Thoracic aorta (tissue), 2 donors: ENCODE measurements around the gene INPP5A. TPM values are rescaled to one million over a fixed set of nuclear protein-coding genes. Genes with fewer than 3 reads are reported as not detected.

Source experiments
- ATAC-seq: fragments of 150-250 bp; one replicate; pipeline ENCODE4 v1.8.0; 2017; ENCODE audit warnings: low read depth; ENCODE audit not compliant: insufficient number of reproducible peaks, low FRiP score
- DNase-seq: peaks from one replicate; pipeline ENCODE4 v3.0.0-alpha.2; 2020; ENCODE audit warnings: low spot score
- H3K27ac ChIP-seq, 2 donors: fragments of 200-600 bp; sonication (generic); 1 replicate in 1 of 2; 2 replicates in 1 of 2; pipeline ENCODE4 v1.5.1; 2016; ENCODE audit warnings: mild to moderate bottlenecking in 2 of 2, moderate library complexity in 2 of 2
- H3K27me3 ChIP-seq: fragments of 200-600 bp; sonication (generic); replicated peaks from 2 replicates; pipeline ENCODE4 v1.6.0; 2016; ENCODE audit warnings: mild to moderate bottlenecking; ENCODE audit not compliant: insufficient read depth
- H3K36me3 ChIP-seq: fragments of 200-600 bp; sonication (generic); one replicate; pipeline ENCODE4 v1.5.1; 2016
- H3K4me1 ChIP-seq, 2 donors: fragments of 200-600 bp; sonication (generic); 1 replicate in 1 of 2; 2 replicates in 1 of 2; pipeline versions ENCODE4 v1.5.1 to v1.6.0; 2016; ENCODE audit warnings: low read depth in 2 of 2, mild to moderate bottlenecking in 1 of 2; ENCODE audit not compliant: control insufficient read depth in 1 of 2
- H3K4me3 ChIP-seq: fragments of 200-600 bp; sonication (generic); 2 replicates; pipeline ENCODE4 v1.5.1; 2016; ENCODE audit warnings: mild to moderate bottlenecking
- H3K9me3 ChIP-seq: fragments of 200-600 bp; sonication (generic); 2 replicates; pipeline ENCODE4 v1.5.1; 2016
- total RNA-seq, 2 donors: library from RNA; depleted of rRNA; stranded (reverse); fragments of >200 nt; gene quantifications; one replicate each; pipeline versions ENCODE4 v1.1.0 to v1.2.3, GENCODE V29; 2016
- TF ChIP-seq, protein P1 (sequence below): fragments of 200-600 bp; sonication (generic); IDR thresholded peaks from one replicate; pipeline ENCODE4 v1.5.1; 2019; ENCODE audit warnings: antibody characterized with exemption

Gene INPP5A
- total RNA-seq, 2 donors from 2014 or later = 120 to 142 TPM

DNA sequence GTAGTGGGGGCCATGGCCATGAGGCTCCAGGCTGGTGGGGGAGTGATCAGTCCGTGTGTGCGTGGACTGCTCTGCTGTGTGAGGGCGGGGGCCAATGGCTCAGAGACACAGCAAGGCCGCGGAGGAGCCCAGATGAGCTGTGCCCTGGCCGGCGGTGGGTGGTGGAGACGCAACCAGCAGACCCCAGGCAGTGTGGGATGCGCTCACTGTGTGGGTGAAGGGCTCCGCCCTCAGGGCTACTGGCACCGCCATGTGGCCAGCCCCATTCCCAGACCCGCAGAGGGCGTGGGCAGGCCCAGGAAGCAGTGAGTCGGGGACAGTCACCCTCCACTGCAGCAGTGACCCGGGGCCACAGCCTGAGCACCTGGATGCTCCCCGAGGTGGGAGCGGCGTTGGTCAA, 239.2 kb downstream of the INPP5A start:
- Histone ChIP-seq H3K36me3 (peaks cover 32% of the 10 kb centered on the region), H3K4me3 (no peak overlapping the region), H3K27me3 (no peaks in the 10 kb centered on the region), H3K27ac (no peak overlapping the region), H3K9me3 (no peaks in the 10 kb centered on the region), H3K4me1 (no peaks in the 10 kb centered on the region)
- TF ChIP-seq, protein P1, sequence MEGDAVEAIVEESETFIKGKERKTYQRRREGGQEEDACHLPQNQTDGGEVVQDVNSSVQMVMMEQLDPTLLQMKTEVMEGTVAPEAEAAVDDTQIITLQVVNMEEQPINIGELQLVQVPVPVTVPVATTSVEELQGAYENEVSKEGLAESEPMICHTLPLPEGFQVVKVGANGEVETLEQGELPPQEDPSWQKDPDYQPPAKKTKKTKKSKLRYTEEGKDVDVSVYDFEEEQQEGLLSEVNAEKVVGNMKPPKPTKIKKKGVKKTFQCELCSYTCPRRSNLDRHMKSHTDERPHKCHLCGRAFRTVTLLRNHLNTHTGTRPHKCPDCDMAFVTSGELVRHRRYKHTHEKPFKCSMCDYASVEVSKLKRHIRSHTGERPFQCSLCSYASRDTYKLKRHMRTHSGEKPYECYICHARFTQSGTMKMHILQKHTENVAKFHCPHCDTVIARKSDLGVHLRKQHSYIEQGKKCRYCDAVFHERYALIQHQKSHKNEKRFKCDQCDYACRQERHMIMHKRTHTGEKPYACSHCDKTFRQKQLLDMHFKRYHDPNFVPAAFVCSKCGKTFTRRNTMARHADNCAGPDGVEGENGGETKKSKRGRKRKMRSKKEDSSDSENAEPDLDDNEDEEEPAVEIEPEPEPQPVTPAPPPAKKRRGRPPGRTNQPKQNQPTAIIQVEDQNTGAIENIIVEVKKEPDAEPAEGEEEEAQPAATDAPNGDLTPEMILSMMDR = no peak
- ATAC-seq = no peak
- DNase-seq = no peak

DNA sequence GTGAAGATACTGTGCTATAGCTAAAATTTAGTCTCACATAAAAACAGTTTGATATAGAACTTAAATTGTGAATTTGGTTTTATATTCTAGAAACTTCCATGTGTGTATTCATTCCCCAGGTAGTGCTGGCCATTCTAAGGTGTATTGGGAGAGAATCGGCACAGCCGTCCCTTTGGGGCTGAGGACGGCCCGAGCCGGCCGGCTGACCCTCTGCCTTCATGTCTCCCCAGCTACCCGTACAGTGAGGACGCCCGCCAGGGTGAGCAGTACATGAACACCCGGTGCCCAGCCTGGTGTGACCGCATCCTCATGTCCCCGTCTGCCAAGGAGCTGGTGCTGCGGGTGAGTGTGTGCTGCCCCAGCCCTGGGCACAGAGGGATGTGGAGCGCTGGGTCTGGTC, 239.9 kb downstream of the INPP5A start:
- Histone ChIP-seq H3K36me3 (peaks cover 37% of the 10 kb centered on the region), H3K4me3 (no peak overlapping the region), H3K4me1 (no peaks in the 10 kb centered on the region), H3K27ac (no peak overlapping the region), H3K27me3 (no peaks in the 10 kb centered on the region), H3K9me3 (no peaks in the 10 kb centered on the region)
- TF ChIP-seq, protein P1 = no peak
- DNase-seq (no peak), ATAC-seq (no peak)

DNA sequence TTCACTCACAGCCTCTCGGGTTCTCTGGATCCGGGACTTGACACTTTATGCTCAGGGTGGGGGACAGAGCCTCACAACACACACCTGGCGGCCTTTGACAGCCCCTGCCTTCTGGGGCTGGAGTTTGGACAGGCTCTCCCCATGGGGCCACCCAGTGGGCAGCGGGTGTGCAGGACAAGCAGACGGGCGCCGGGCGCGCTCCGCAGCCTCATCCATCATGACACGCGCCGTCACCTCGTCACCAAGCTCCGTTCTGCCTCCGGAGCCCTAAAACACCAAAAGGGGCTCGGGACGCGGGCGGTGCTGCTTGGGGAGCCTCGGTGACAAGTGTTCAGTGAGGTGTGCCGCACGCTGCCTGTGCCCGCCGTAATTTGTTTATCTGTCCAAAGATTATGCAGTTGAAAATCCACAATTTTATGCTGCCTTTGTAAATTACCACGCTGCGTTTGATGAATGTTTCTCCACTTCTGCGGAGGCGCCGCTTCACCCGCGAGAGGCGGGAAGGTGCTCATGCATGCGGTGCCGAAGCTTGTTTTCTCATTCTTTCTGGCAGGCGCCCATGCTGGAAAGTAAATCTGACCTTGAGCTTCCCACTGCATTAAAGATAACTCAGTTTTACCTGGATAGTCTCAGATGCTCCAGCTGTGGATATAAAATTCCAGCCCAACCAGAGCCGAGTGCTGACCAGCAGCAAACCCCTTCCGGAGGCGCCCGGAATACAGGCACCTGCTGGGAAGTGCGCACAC, 242.1 kb downstream of the INPP5A start:
- DNase-seq = no peak
- ATAC-seq = no peak
- peaks cover 35% of the 10 kb centered on the region for H3K36me3 ChIP-seq
- H3K4me1 ChIP-seq = no peaks in the 10 kb centered on the region
- peaks cover 3% of the 10 kb centered on the region for H3K9me3 ChIP-seq
- H3K27ac ChIP-seq = no peak overlapping the region
- TF ChIP-seq, protein P1 = no peak
- H3K4me3 ChIP-seq = no peak overlapping the region
- H3K27me3 ChIP-seq = no peaks in the 10 kb centered on the region

DNA sequence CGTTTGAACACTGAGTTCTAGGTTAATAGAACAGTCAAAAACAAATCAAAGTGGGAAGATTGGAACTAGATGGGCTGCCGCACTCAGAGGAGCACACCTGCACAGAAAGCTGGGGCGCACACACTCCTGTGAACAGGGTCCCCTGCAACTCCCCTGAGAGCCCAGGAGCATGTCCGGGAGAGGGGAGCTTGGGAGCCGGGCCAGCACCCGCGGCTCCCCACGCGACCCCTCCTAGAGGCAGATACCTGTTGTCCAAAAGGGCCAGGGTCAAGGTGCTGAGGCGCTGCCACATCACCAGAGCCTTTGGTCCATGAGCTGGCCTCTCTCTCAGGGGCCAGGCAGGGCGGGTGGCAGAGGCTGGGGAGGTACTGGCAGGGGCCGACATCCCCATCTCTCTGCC, 242.8 kb downstream of the INPP5A start:
- TF ChIP-seq, protein P1 = no peak
- H3K27ac ChIP-seq = no peak overlapping the region
- H3K4me3 ChIP-seq = no peak overlapping the region
- ATAC-seq (no peak), DNase-seq (no peak)
- no peaks in the 10 kb centered on the region for H3K27me3 ChIP-seq
- H3K9me3 ChIP-seq = peaks cover 3% of the 10 kb centered on the region
- peaks cover 35% of the 10 kb centered on the region for H3K36me3 ChIP-seq
- peaks cover 0 to 4% of the 10 kb centered on the region in 2 donors for H3K4me1 ChIP-seq

DNA sequence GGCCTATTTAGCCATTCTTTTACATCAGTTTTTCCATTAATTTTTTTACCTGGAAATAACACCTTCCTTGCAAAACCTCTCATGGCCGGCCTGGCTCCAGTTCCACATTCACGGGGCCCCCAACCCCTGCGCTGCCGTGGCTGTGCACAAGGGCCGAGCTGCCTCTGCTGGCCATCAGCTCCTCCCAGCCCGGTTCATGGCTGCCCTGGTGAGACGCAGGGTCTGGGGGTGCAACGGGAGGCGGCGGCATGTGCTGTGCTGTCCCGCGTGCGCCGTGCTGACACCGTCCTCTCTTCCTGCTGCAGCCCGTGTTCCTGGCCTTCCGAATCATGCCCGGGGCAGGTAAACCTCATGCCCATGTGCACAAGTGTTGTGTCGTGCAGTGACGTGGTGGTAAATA, 244.0 kb downstream of the INPP5A start:
- no peak for ATAC-seq
- peaks cover 35% of the 10 kb centered on the region for H3K36me3 ChIP-seq

More for the DNA sequence above, 244.0 kb downstream of the INPP5A start:
- TF ChIP-seq, protein P1 = no peak
- peaks cover 0 to 7% of the 10 kb centered on the region in 2 donors for H3K4me1 ChIP-seq
- H3K9me3 ChIP-seq = peaks cover 3% of the 10 kb centered on the region
- no peaks in the 10 kb centered on the region for H3K27me3 ChIP-seq
- H3K4me3 ChIP-seq = no peak overlapping the region
- H3K27ac ChIP-seq = no peak overlapping the region
- DNase-seq = no peak
